H1 (cell line): ENCODE measurements around the gene IMPDH1. TPM values are rescaled to one million over a fixed set of nuclear protein-coding genes. Genes with fewer than 3 reads are reported as not detected.

Source experiments
- CTCF ChIA-PET: fragments of 300-600 bp; sonication (Branson Sonifier 250); formaldehyde crosslinking; loops from one replicate; lab custom pipeline; 2021; ENCODE audit not compliant: partially characterized antibody; lab: Charles Lee
- POLR2A ChIA-PET: fragments of 300-600 bp; sonication (Branson Sonifier 250); formaldehyde crosslinking; loops from one replicate; lab custom pipeline; 2021; ENCODE audit warnings: inconsistent platforms; ENCODE audit not compliant: partially characterized antibody; lab: Charles Lee
- DNase-seq, 2 experiments: peaks; one replicate each; pipeline versions ENCODE4 v3.0.0 to v3.0.0-alpha.2; 2010 to 2022; ENCODE audit warnings: low spot score in 2 of 2, low read depth in 1 of 2, mixed read lengths in 1 of 2
- FAIRE-seq: peaks from 2 replicates; lab custom pipeline; 2011; peaks lifted over from hg19 to GRCh38; lab: Jason Lieb, UNC
- H2AFZ ChIP-seq: 2 replicates; pipeline ENCODE4 v1.8.1; 2012; ENCODE audit warnings: low read length, inconsistent platforms
- H2AK5ac ChIP-seq: 2 replicates; pipeline ENCODE4 v1.6.1; 2013; ENCODE audit warnings: low read depth, low read length
- H2BK120ac ChIP-seq: replicated peaks from 2 replicates; pipeline ENCODE3; 2013; ENCODE audit warnings: low read depth, low read length, inconsistent platforms
- H2BK12ac ChIP-seq: 2 replicates; pipeline ENCODE4 v1.6.1; 2013; ENCODE audit warnings: low read depth, low read length
- H2BK15ac ChIP-seq: 2 replicates; pipeline ENCODE4 v1.6.1; 2013; ENCODE audit warnings: low read length
- H2BK20ac ChIP-seq: 2 replicates; pipeline ENCODE4 v1.6.1; 2013; ENCODE audit warnings: low read length
- H2BK5ac ChIP-seq: 2 replicates; pipeline ENCODE4 v1.6.1; 2013; ENCODE audit warnings: low read depth, low read length
- H3K14ac ChIP-seq: 2 replicates; pipeline ENCODE4 v1.6.1; 2013; ENCODE audit warnings: inconsistent platforms; ENCODE audit not compliant: insufficient read length
- H3K18ac ChIP-seq: 2 replicates; pipeline ENCODE4 v1.6.1; 2013; ENCODE audit warnings: low read length; ENCODE audit errors: extremely low read depth
- H3K23ac ChIP-seq: 2 replicates; pipeline ENCODE4 v1.6.1; 2013; ENCODE audit warnings: inconsistent platforms; ENCODE audit not compliant: insufficient read length
- H3K23me2 ChIP-seq: 2 replicates; pipeline ENCODE4 v1.6.1; 2013; ENCODE audit warnings: low read depth, low read length
- H3K27ac ChIP-seq: 2 replicates; pipeline ENCODE4 v1.6.1; 2011; ENCODE audit warnings: low read depth, low read length, inconsistent platforms
- H3K27me3 ChIP-seq, 4 experiments: replicated peaks in 1 of 4; 1 replicate in 1 of 4; 2 replicates in 3 of 4; pipeline versions ENCODE4 v1.6.1 to v1.8.1; 2011 to 2013; ENCODE audit warnings: low read length in 3 of 4, mild to moderate bottlenecking in 3 of 4, inconsistent platforms in 2 of 4, mixed read lengths in 2 of 4, moderate library complexity in 1 of 4; ENCODE audit not compliant: control insufficient read depth in 3 of 4, insufficient read depth in 3 of 4; ENCODE audit errors: extremely low read depth in 1 of 4
- H3K36me3 ChIP-seq, 4 experiments: 2 replicates each; pipeline versions ENCODE4 v1.6.1 to v1.8.1; 2011 to 2013; ENCODE audit warnings: mild to moderate bottlenecking in 4 of 4, low read length in 3 of 4, moderate library complexity in 2 of 4, control low read depth in 1 of 4, inconsistent platforms in 1 of 4; ENCODE audit not compliant: insufficient read depth in 4 of 4, control insufficient read depth in 2 of 4
- H3K4ac ChIP-seq: replicated peaks from 2 replicates; pipeline ENCODE3; 2013; ENCODE audit warnings: low read length, low read depth, mixed read lengths, inconsistent platforms; ENCODE audit not compliant: insufficient read length
- H3K4me1 ChIP-seq, 4 experiments: replicated peaks in 1 of 4; 1 replicate in 1 of 4; 2 replicates in 3 of 4; pipeline versions ENCODE4 v1.6.1 to v1.8.1; 2011 to 2013; ENCODE audit warnings: low read length in 3 of 4, inconsistent platforms in 2 of 4, mixed read lengths in 1 of 4; ENCODE audit not compliant: insufficient read depth in 4 of 4, control insufficient read depth in 3 of 4
- H3K4me2 ChIP-seq, 2 experiments: 2 replicates each; pipeline versions ENCODE4 v1.6.1 to v1.8.1; 2011 to 2013; ENCODE audit warnings: low read depth in 2 of 2, low read length in 2 of 2, control low read depth in 1 of 2, inconsistent platforms in 1 of 2, mild to moderate bottlenecking in 1 of 2; ENCODE audit not compliant: insufficient read depth in 1 of 2
- H3K4me3 ChIP-seq, 4 experiments: fragments of 200-600, 300-600 bp in 1 of 4; sonication (generic), shearing (Covaris generic), sonication (Bioruptor Twin) in 1 of 4; 2 replicates each; pipeline versions ENCODE4 v1.5.1 to v1.8.1; 2011 to 2016; ENCODE audit warnings: low read length in 4 of 4, low read depth in 3 of 4, control low read depth in 2 of 4, inconsistent platforms in 2 of 4, mild to moderate bottlenecking in 2 of 4, mixed read lengths in 1 of 4, moderate library complexity in 1 of 4; ENCODE audit not compliant: insufficient read depth in 2 of 4; ENCODE audit errors: extremely low read depth in 1 of 4
- H3K56ac ChIP-seq: replicated peaks from 2 replicates; pipeline ENCODE3; 2013; ENCODE audit warnings: low read depth, mild to moderate bottlenecking, mixed read lengths, low read length, inconsistent platforms; ENCODE audit not compliant: insufficient read length
- H3K79me1 ChIP-seq: 2 replicates; pipeline ENCODE4 v1.6.1; 2013; ENCODE audit warnings: low read depth, low read length, control low read depth
- H3K79me2 ChIP-seq, 2 experiments: 2 replicates each; pipeline versions ENCODE4 v1.6.1 to v1.8.1; 2012 to 2013; ENCODE audit warnings: low read length in 2 of 2, mild to moderate bottlenecking in 2 of 2, inconsistent platforms in 1 of 2; ENCODE audit not compliant: insufficient read depth in 2 of 2, control insufficient read depth in 1 of 2
- H3K9ac ChIP-seq, 4 experiments: replicated peaks in 1 of 4; 1 replicate in 1 of 4; 2 replicates in 3 of 4; pipeline versions ENCODE4 v1.6.1 to v1.8.1; 2011 to 2013; ENCODE audit warnings: low read depth in 3 of 4, low read length in 3 of 4, control low read depth in 2 of 4, mild to moderate bottlenecking in 2 of 4, moderate library complexity in 2 of 4, inconsistent platforms in 1 of 4; ENCODE audit errors: extremely low read depth in 1 of 4
- H3K9me3 ChIP-seq, 2 experiments: 2 replicates each; pipeline versions ENCODE4 v1.6.1 to v1.8.1; 2012 to 2013; ENCODE audit warnings: mild to moderate bottlenecking in 2 of 2, moderate library complexity in 2 of 2, control low read depth in 1 of 2, inconsistent platforms in 1 of 2, low read depth in 1 of 2, low read length in 1 of 2, mixed read lengths in 1 of 2; ENCODE audit not compliant: insufficient read depth in 2 of 2
- H4K20me1 ChIP-seq, 2 experiments: replicated peaks in 1 of 2; 2 replicates each; pipeline versions ENCODE3 to v1.8.1; 2011 to 2013; ENCODE audit warnings: inconsistent platforms in 2 of 2, low read length in 2 of 2, mild to moderate bottlenecking in 1 of 2; ENCODE audit not compliant: insufficient read depth in 2 of 2, control insufficient read depth in 1 of 2
- H4K5ac ChIP-seq: 2 replicates; pipeline ENCODE4 v1.6.1; 2013; ENCODE audit warnings: low read length, low read depth, mixed read lengths, inconsistent platforms; ENCODE audit not compliant: insufficient read length
- H4K8ac ChIP-seq: 2 replicates; pipeline ENCODE4 v1.8.0; 2013; ENCODE audit warnings: mild to moderate bottlenecking, moderate library complexity, low read length, inconsistent platforms; ENCODE audit not compliant: insufficient read depth; ENCODE audit errors: extremely low read depth
- H4K91ac ChIP-seq: replicated peaks from 2 replicates; pipeline ENCODE3; 2013; ENCODE audit warnings: low read length, mixed read lengths, inconsistent platforms; ENCODE audit not compliant: insufficient read length
- CBX8 ChIP-seq: fragments of 300-800, 300-1000 bp; sonication (generic); IDR thresholded peaks from 2 replicates; pipeline ENCODE4 v1.7.1; 2016; ENCODE audit warnings: low read depth, low read length, borderline replicate concordance
- HDAC6 ChIP-seq: IDR thresholded peaks from one replicate; pipeline ENCODE4 v1.7.1; 2012; ENCODE audit warnings: low read depth, mild to moderate bottlenecking, inconsistent platforms, low read length, moderate library complexity
- PHF8 ChIP-seq: fragments of 200-600 bp; sonication (generic); conservative IDR thresholded peaks from 2 replicates; pipeline ENCODE4 v1.7.1; 2012; ENCODE audit warnings: low read depth, mild to moderate bottlenecking, inconsistent platforms, low read length, moderate library complexity
- RAD21 ChIP-seq, 2 experiments: IDR thresholded peaks in 1 of 2; conservative IDR thresholded peaks in 1 of 2; 2 replicates each; pipeline ENCODE4 v1.6.1; 2011; ENCODE audit warnings: low read depth in 2 of 2, low read length in 2 of 2, improper control_type of control experiment in 1 of 2, inconsistent platforms in 1 of 2, mild to moderate bottlenecking in 1 of 2, moderate library complexity in 1 of 2
- SP1 ChIP-seq: IDR thresholded peaks from 2 replicates; pipeline ENCODE4 v1.6.1; 2011; ENCODE audit warnings: low read depth, low read length
- WGBS, 2 experiments: shearing (Covaris generic) in 1 of 2; methylation state at CpG; one replicate each; pipeline versions ENCODE4 v1.1.6 to v1.1.7; 2013 to 2015; ENCODE audit warnings: low lambda C conversion rate in 2 of 2, mixed read lengths in 2 of 2, inconsistent platforms in 1 of 2, low coverage in 1 of 2, missing lambda C conversion rate in 1 of 2; ENCODE audit not compliant: insufficient replicate concordance in 2 of 2, insufficient coverage in 1 of 2, insufficient read length in 1 of 2; ENCODE audit errors: extremely low coverage in 1 of 2, missing lambda C conversion rate in 1 of 2; 5-methylcytosine and 5-hydroxymethylcytosine counted together
- polyA plus RNA-seq, 7 experiments: library from polyadenylated mRNA; depleted of rRNA in 3 of 7; stranded (reverse) in 5 of 7; unstranded in 2 of 7; fragments of >200 nt in 5 of 7; fragments of 200-250 nt in 2 of 7; gene quantifications; 1 replicate in 5 of 7; 2 replicates in 1 of 7; 4 replicates in 1 of 7; pipeline versions ENCODE4 v1.2.1 to v1.2.3, GENCODE V29; 2011 to 2013; ENCODE audit warnings: missing spikeins in 2 of 7, mixed read lengths in 2 of 7
- total RNA-seq: library from RNA; stranded (reverse); fragmentation: NEBNext Ultra II Directional; extraction: Animal tissue kit (Norgen Biotek cat#: 25700); gene quantifications from 2 replicates; pipeline ENCODE4 v1.2.1, GENCODE V29; 2021

IMPDH1 gene
- total and polyA plus RNA-seq, 2 of the 8 experiments (the other 6 are each of a cell fraction or from before 2014, with no cell fraction given) = 45.8 TPM

DNA sequence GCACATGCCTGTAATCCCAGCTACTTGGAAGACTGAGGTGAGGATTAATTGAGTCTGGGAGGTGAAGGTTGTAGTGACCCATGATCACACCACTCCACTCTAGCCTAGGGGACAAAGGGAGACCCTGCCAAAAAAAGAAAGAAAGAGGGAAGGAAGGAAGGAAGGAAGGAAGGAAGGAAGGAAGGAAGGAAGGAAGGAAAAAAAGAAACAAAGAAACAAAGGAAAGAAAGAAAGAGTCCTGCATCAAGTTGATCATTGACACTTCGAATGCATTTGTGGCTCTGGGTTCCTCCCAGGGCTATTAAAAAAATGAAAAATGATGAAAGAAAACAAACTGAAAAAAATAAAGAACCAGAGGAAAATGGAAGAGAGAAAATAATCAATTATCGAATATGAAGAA, 44.4 kb downstream of the IMPDH1 start:
- no peak overlapping the region for H4K5ac ChIP-seq
- peaks cover 28 to 52% (median 43%) of the 10 kb centered on the region in 4 experiments for H3K27me3 ChIP-seq
- ChIA-PET POLR2A (no interaction called here), CTCF (interaction anchor here (0.6 to 10.0 kb wide), 5 partner anchors 10 to 62 kb away, joined by 4 to 89 read pairs (median 5); no protein-coding TSS in a partner anchor)
- WGBS, 2 experiments = 84% methylated on average over 2 of the region's 2 CpGs; no CpG with 5 or more reads in 1 of the 2 experiments
- H4K8ac ChIP-seq = no peak overlapping the region
- no peak overlapping the region for H3K4ac ChIP-seq
- H3K14ac ChIP-seq = no peak overlapping the region
- no peak for DNase-seq
- no peak overlapping the region for H2BK15ac ChIP-seq
- H3K9me3 ChIP-seq = no peaks in the 10 kb centered on the region
- no peak overlapping the region for H2BK5ac ChIP-seq
- H3K23me2 ChIP-seq = peaks cover 8% of the 10 kb centered on the region; the same call in 1 of the 2 replicates
- H3K4me2 ChIP-seq = no peak overlapping the region
- no peak overlapping the region for H3K27ac ChIP-seq
- no peak for FAIRE-seq
- no peak overlapping the region for H2BK120ac ChIP-seq
- H3K9ac ChIP-seq = no peak overlapping the region
- H4K91ac ChIP-seq = no peak overlapping the region
- H3K23ac ChIP-seq = no peak overlapping the region
- no peaks in the 10 kb centered on the region for H3K79me2 ChIP-seq
- H3K56ac ChIP-seq = no peak overlapping the region
- H4K20me1 ChIP-seq = no peaks in the 10 kb centered on the region
- H2AK5ac ChIP-seq = no peak overlapping the region
- no peak for TF ChIP-seq HDAC6
- TF ChIP-seq SP1 = no peak
- no peak for TF ChIP-seq CBX8
- no peak for TF ChIP-seq PHF8
- TF ChIP-seq RAD21 (IDR thresholded peaks at IDR 0.05 in 1 of 2, conservative IDR thresholded peaks at IDR 0.05 in 1 of 2; ENCODE audit: low read depth in 2 of 2, low read length in 2 of 2) = no peak
- TF ChIP-seq, all 59 proteins: peak for 0
- peaks cover 0 to 7% (median 3%) of the 10 kb centered on the region in 4 experiments; a peak in 5 of 7 replicates for H3K4me1 ChIP-seq
- H2AFZ ChIP-seq = no peak overlapping the region
- no peak overlapping the region for H2BK12ac ChIP-seq
- no peak overlapping the region for H2BK20ac ChIP-seq
- H3K36me3 ChIP-seq = peaks cover 0 to 9% (median 0%) of the 10 kb centered on the region in 4 experiments; a peak in 1 of 8 replicates
- H3K18ac ChIP-seq = no peak overlapping the region
- H3K4me3 ChIP-seq = no peak overlapping the region
- no peaks in the 10 kb centered on the region for H3K79me1 ChIP-seq
